Activated B cell treated with CpG ODN at 0.5 μM for 24 hours (primary cell): Measurements from ENCODE around the gene SPAG16. TPM values are rescaled to one million over a fixed set of nuclear protein-coding genes. Genes with fewer than 3 reads are reported as not detected.

ENCODE experiments used
- ATAC-seq: fragments of 200-7000 bp; cut with Tn5 transposase; one replicate; pipeline ENCODE4 v1.10.0; 2021; ENCODE audit warnings: low read depth, mild to moderate bottlenecking, moderate library complexity
- CTCF ChIA-PET: fragments of 350-600 bp; sonication (Branson Sonifier 250); formaldehyde crosslinking; loops from one replicate; lab custom pipeline; 2021; ENCODE audit warnings: antibody characterized with exemption; lab: Charles Lee
- POLR2A ChIA-PET: fragments of 350-600 bp; sonication (Branson Sonifier 250); formaldehyde crosslinking; loops from one replicate; lab custom pipeline; 2021; ENCODE audit warnings: antibody characterized with exemption; lab: Charles Lee
- DNase-seq: peaks from one replicate; pipeline ENCODE4 v3.0.0; 2022
- H3K27ac Mint-ChIP-seq: one replicate; pipeline ENCODE4 v1.8.0; 2020; ENCODE audit warnings: mixed read lengths
- H3K27me3 Mint-ChIP-seq: one replicate; pipeline ENCODE4 v1.8.0; 2021; ENCODE audit warnings: mixed read lengths
- H3K36me3 Mint-ChIP-seq: one replicate; pipeline ENCODE4 v1.8.0; 2021; ENCODE audit warnings: low read depth, mixed read lengths
- H3K4me1 Mint-ChIP-seq: one replicate; pipeline ENCODE4 v1.8.0; 2021; ENCODE audit warnings: mixed read lengths
- H3K4me3 Mint-ChIP-seq: one replicate; pipeline ENCODE4 v1.8.0; 2020; ENCODE audit warnings: mild to moderate bottlenecking, mixed read lengths
- H3K9me3 Mint-ChIP-seq: one replicate; pipeline ENCODE4 v1.8.0; 2020; ENCODE audit warnings: mixed read lengths
- intact Hi-C: fragments of 100-400 bp; cut with micrococcal nuclease; formaldehyde crosslinking; loops from one replicate; pipeline ENCODE4 v1.15.1; 2024
- total RNA-seq: library from RNA; stranded (reverse); gene quantifications from 2 replicates; pipeline ENCODE4 v1.2.3, GENCODE V29; 2022
- TF ChIP-seq, protein P1 (sequence below): fragments of 200-600 bp; IDR thresholded peaks from one replicate; pipeline ENCODE4 v1.8.0; 2022; ENCODE audit warnings: antibody characterized with exemption, mild to moderate bottlenecking

Gene SPAG16
- total RNA-seq, 1 donor from 2014 or later, result 11.2 TPM

DNA sequence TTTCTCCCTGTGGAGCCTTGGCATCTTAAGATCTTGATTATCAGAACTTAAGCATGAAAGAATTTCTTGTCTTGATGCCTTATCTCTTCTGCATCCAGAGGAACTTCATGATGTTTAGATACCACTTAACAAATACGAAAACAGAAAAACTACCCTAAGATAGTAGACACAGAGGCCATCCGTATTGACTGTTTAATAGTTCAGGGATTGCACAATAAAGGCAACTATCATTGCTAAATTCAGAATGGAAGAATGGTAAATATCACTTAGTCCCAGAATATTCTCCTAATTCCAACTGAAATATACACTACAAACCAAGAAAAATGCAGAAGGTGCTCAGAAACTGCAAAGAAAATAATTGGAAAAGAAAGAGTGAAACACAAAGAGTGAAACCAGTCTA, 912.0 kb downstream of the SPAG16 start:
- no peak for DNase-seq
- Mint-ChIP-seq H3K4me3 (no peak overlapping the region), H3K27me3 (no peaks in the 10 kb centered on the region), H3K27ac (no peak overlapping the region), H3K9me3 (no peaks in the 10 kb centered on the region), H3K36me3 (no peaks in the 10 kb centered on the region), H3K4me1 (no peaks in the 10 kb centered on the region)
- ChIA-PET CTCF (no interaction called here), POLR2A (no interaction called here)
- no peak for ATAC-seq
- intact Hi-C loops, result no loop called here
- TF ChIP-seq, protein P1, sequence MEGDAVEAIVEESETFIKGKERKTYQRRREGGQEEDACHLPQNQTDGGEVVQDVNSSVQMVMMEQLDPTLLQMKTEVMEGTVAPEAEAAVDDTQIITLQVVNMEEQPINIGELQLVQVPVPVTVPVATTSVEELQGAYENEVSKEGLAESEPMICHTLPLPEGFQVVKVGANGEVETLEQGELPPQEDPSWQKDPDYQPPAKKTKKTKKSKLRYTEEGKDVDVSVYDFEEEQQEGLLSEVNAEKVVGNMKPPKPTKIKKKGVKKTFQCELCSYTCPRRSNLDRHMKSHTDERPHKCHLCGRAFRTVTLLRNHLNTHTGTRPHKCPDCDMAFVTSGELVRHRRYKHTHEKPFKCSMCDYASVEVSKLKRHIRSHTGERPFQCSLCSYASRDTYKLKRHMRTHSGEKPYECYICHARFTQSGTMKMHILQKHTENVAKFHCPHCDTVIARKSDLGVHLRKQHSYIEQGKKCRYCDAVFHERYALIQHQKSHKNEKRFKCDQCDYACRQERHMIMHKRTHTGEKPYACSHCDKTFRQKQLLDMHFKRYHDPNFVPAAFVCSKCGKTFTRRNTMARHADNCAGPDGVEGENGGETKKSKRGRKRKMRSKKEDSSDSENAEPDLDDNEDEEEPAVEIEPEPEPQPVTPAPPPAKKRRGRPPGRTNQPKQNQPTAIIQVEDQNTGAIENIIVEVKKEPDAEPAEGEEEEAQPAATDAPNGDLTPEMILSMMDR, result no peak

DNA sequence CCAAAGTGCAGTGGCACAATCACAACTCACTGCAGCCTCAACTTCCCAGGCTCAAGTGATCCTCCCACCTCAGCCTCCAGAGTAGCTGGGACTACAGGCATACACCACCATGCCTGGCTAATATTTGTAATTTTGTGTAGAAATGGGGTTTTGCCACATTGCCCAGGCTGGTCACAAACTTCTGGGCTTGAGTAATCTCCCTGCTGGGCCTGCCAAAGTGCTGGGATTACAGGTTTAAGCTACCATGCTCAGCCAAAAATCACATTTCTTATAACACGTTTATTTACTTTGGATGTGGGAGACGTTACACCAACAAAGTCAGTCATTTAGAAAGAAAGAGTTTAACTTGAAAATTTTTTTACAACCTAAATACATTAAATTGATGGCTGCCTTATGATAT, 917.6 kb downstream of the SPAG16 start:
- no peaks in the 10 kb centered on the region for H3K4me1 Mint-ChIP-seq
- TF ChIP-seq, protein P1, result no peak
- CTCF ChIA-PET, result no interaction called here
- no peaks in the 10 kb centered on the region for H3K36me3 Mint-ChIP-seq
- no peaks in the 10 kb centered on the region for H3K27me3 Mint-ChIP-seq
- intact Hi-C loops, result no loop called here
- peaks cover 2% of the 10 kb centered on the region for H3K9me3 Mint-ChIP-seq
- no peak overlapping the region for H3K27ac Mint-ChIP-seq
- no peak overlapping the region for H3K4me3 Mint-ChIP-seq
- ATAC-seq (no peak), DNase-seq (no peak)
- POLR2A ChIA-PET, result no interaction called here

DNA sequence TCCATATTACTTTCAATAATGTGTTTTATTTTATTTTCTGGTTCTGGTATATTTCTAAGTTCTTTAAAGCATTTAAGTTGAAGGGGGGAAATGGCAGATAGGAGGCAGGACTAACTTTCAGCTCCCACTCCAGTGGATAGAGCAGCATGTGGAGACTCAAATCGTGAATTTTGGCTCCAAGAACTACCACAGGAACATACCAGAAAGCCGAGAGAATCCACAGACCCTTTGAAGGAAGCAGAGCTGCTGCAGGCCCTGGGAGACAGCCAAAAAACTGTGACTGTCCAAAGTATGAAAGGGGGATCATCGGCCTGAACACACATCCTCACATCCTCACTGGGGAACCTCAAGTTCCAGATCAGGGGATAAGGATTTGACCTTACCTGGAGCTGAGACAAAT, 919.0 kb downstream of the SPAG16 start:
- Mint-ChIP-seq H3K27me3 (no peaks in the 10 kb centered on the region), H3K9me3 (peaks cover 2% of the 10 kb centered on the region), H3K4me3 (no peak overlapping the region), H3K27ac (no peak overlapping the region), H3K36me3 (no peaks in the 10 kb centered on the region), H3K4me1 (no peaks in the 10 kb centered on the region)
- DNase-seq (no peak), ATAC-seq (no peak)
- intact Hi-C loops, result no loop called here
- TF ChIP-seq, protein P1, result no peak
- POLR2A ChIA-PET, result no interaction called here
- CTCF ChIA-PET, result no interaction called here

DNA sequence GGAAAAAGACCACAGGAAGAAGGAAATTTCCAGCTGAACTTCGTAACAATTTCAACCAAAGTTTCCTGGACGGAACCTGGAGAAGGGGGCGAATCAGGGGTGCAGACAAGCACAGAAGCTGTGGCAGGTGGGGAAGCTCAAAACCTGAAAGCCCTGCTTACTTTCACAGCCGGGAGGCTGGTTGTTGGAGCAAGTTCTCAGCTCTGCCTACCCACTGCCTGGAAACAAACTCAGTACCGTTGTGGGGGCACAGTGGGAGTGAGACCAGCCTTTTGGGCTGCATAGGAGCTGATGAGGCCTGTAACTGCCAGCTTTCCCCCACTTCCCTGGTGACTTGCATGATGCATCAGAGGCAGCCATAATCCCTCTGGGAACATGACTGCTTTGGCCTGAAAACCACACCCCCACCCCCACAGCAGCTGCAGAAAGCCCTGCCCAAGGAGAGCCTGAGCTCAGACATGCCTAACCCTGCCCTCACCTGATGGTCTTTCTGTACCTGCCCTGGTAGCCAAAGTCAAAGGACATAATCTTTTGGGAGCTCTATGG, 919.6 kb downstream of the SPAG16 start:
- intact Hi-C loops, result no loop called here
- Mint-ChIP-seq H3K4me3 (no peak overlapping the region), H3K27ac (no peak overlapping the region), H3K9me3 (peaks cover 2% of the 10 kb centered on the region), H3K36me3 (no peaks in the 10 kb centered on the region), H3K27me3 (no peaks in the 10 kb centered on the region), H3K4me1 (no peaks in the 10 kb centered on the region)
- TF ChIP-seq, protein P1, result no peak
- POLR2A ChIA-PET, result no interaction called here
- no peak for ATAC-seq
- DNase-seq, result no peak
- CTCF ChIA-PET, result no interaction called here

DNA sequence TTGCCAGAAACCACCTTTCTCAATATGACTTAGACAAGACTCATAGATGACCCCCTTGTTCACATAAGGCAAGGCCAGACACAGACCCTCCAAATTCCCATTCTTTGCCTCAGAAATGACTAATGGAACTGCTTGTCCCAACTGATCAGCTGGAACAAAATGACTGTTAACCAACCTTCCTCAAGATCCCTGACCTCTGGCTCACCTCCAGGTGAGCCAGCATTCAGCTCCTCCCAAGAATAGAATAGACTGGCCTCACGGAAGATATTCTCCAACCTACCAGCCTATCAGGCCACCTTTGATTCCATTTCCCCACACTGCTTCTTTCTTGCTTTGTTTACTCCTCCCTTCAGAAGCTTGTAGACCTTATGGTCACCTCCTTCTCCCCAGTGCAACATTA, 930.8 kb downstream of the SPAG16 start:
- Mint-ChIP-seq H3K27me3 (no peaks in the 10 kb centered on the region), H3K4me3 (no peak overlapping the region), H3K9me3 (no peaks in the 10 kb centered on the region), H3K36me3 (no peaks in the 10 kb centered on the region), H3K27ac (no peak overlapping the region), H3K4me1 (no peaks in the 10 kb centered on the region)
- TF ChIP-seq, protein P1, result no peak
- ATAC-seq (no peak), DNase-seq (no peak)
- ChIA-PET POLR2A (no interaction called here), CTCF (no interaction called here)
- intact Hi-C loops, result no loop called here
